Measurements from ENCODE around the gene TNFSF15. TPM values are rescaled to one million over a fixed set of nuclear protein-coding genes. Genes with fewer than 3 reads are reported as not detected.

TNFSF15 gene
- total RNA-seq, 1 experiment from 2014 or later, result not detected

GRCh38 chr9:114770991-114771390 is 34.8 kb downstream of the TNFSF15 start:
- POLR2A ChIA-PET, result no interaction called here
- no peak overlapping the region for H2AFZ ChIP-seq (ENCODE audit: low read depth, low read length, poor library complexity, severe bottlenecking)
- no peaks in the 10 kb centered on the region for H3K9me3 ChIP-seq (ENCODE audit: control insufficient read depth in 1 of 2, insufficient read depth in 1 of 2, low read depth in 1 of 2, low read length in 2 of 2)
- peaks cover 21% of the 10 kb centered on the region; the same call in 1 of the 2 replicates for H3K27me3 ChIP-seq (ENCODE audit: insufficient read depth, low read length)
- no peaks in the 10 kb centered on the region for H3K36me3 ChIP-seq (ENCODE audit: control insufficient read depth in 1 of 2, insufficient read depth in 2 of 2, low read length in 2 of 2)
- H3K9ac ChIP-seq (ENCODE audit: low read length), result no peak overlapping the region
- no peaks in the 10 kb centered on the region for H3K79me2 ChIP-seq (ENCODE audit: insufficient read depth, low read length)
- no peak overlapping the region for H3K4me2 ChIP-seq (ENCODE audit: low read length)
- BruUV-seq (replicated peaks), result no TSS peak
- no peak overlapping the region for H3K4me3 ChIP-seq (replicated peaks in 1 of 2; ENCODE audit: low read depth in 1 of 2, low read length in 2 of 2)
- RAD21 ChIA-PET (ENCODE audit: low non-redundant PET in 1 of 2, low total read pairs in 2 of 2, uncharacterized antibody in 2 of 2, unreplicated experiment in 2 of 2), result no interaction called here
- intact Hi-C loops (cut with micrococcal nuclease), result no loop called here
- H3K4me1 ChIP-seq (ENCODE audit: control insufficient read depth in 1 of 2, insufficient read depth in 2 of 2, low read length in 2 of 2), result no peaks in the 10 kb centered on the region
- no peaks in the 10 kb centered on the region for H4K20me1 ChIP-seq (ENCODE audit: insufficient read depth)
- no peak for ATAC-seq
- DNase-seq (ENCODE audit: low read depth, low spot score), result no peak
- H3K9me2 ChIP-seq (ENCODE audit: insufficient read depth), result no peaks in the 10 kb centered on the region
- H3K27ac ChIP-seq (ENCODE audit: low read depth, low read length), result no peak overlapping the region
- no peak for TF ChIP-seq SIN3A (IDR thresholded peaks at IDR 0.05; ENCODE audit: low read depth)
- TF ChIP-seq EZH2 (IDR thresholded peaks at IDR 0.05), result no peak
- no peak for TF ChIP-seq JUND (IDR thresholded peaks at IDR 0.05)
- no peak for TF ChIP-seq RAD21 (IDR thresholded peaks at IDR 0.05; ENCODE audit: low read depth)
- TF ChIP-seq EZH2phosphoT487 (IDR thresholded peaks at IDR 0.05; ENCODE audit: borderline replicate concordance), result no peak
- TF ChIP-seq POLR2AphosphoS5 (IDR thresholded peaks at IDR 0.05; ENCODE audit: low read depth, low read length), result no peak
- no peak for TF ChIP-seq CBX3 (IDR thresholded peaks at IDR 0.05; ENCODE audit: low read depth)
- TF ChIP-seq CEBPB (IDR thresholded peaks at IDR 0.05; ENCODE audit: low read depth), result no peak
- TF ChIP-seq TCF7L2 (IDR thresholded peaks at IDR 0.05; ENCODE audit: borderline replicate concordance, extremely low read depth, insufficient read depth, insufficient read length), result no peak
- TF ChIP-seq POLR2A (IDR thresholded peaks at IDR 0.05; ENCODE audit: borderline replicate concordance, extremely low read depth, insufficient read depth, insufficient read length), result no peak
- TF ChIP-seq YY1 (IDR thresholded peaks at IDR 0.05; ENCODE audit: extremely low read depth, insufficient replicate concordance, low read depth, low read length), result no peak
- no peak for TF ChIP-seq SRF (IDR thresholded peaks at IDR 0.05; ENCODE audit: low read depth)
- no peak for TF ChIP-seq ATF3 (IDR thresholded peaks at IDR 0.05)
- no peak for TF ChIP-seq CTCF (IDR thresholded peaks at IDR 0.05 in 2 of 3, conservative IDR thresholded peaks at IDR 0.05 in 1 of 3; ENCODE audit: borderline replicate concordance in 1 of 3, insufficient read depth in 1 of 3, low read depth in 2 of 3, low read length in 2 of 3)
- no peak for TF ChIP-seq ZBTB33 (IDR thresholded peaks at IDR 0.05; ENCODE audit: extremely low read depth, insufficient replicate concordance, low read length)
- TF ChIP-seq ZNF274 (IDR thresholded peaks at IDR 0.05; ENCODE audit: low read depth, low read length), result no peak
- CTCF ChIA-PET, result no interaction called here
